ENCODE measurements around the gene MSGN1.

The MSGN1 gene, protein sequence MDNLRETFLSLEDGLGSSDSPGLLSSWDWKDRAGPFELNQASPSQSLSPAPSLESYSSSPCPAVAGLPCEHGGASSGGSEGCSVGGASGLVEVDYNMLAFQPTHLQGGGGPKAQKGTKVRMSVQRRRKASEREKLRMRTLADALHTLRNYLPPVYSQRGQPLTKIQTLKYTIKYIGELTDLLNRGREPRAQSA

DNA sequence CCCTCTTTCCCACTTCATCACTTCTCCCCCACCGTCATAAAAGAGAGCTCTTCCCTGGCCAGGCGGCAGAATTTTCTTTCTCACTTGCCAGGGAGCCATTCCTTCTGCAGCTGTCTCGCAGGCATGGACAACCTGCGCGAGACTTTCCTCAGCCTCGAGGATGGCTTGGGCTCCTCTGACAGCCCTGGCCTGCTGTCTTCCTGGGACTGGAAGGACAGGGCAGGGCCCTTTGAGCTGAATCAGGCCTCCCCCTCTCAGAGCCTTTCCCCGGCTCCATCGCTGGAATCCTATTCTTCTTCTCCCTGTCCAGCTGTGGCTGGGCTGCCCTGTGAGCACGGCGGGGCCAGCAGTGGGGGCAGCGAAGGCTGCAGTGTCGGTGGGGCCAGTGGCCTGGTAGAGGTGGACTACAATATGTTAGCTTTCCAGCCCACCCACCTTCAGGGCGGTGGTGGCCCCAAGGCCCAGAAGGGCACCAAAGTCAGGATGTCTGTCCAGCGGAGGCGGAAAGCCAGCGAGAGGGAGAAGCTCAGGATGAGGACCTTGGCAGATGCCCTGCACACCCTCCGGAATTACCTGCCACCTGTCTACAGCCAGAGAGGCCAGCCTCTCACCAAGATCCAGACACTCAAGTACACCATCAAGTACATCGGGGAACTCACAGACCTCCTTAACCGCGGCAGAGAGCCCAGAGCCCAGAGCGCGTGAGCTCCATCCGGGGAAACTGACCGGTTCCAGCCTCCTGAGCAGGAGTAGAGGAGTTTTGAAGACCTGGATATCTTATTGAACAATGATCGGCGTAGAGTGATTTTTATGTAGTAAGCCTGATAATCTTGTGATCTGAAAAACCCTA is at the start of gene MSGN1:
Gene MSGN1 (plus strand): TSS at position 65 of the 850 bp plus-strand sequence. CDS start 59 bp downstream, at position 124.
- DNase-seq (ENCODE audit: low read depth), result no peak

DNA sequence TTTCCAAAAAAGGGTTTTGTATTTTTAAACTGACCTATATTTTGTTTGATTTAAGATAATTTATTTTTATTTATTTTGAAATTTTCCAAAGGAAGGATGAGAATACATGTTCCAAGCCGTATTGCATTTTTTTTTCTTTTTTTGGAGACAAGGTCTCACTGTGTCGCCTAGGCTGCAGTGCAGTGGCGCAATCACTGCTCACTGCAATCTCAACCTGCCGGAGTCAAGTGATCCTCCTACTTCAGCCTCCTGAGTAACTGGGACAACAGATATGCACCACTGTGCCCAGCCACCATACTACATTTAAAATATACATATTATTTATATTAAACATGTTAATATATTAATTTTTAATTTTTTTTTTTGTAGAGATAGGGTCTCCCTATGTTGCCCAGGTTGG is 47.4 kb upstream of the MSGN1 start:
- no peak for DNase-seq (ENCODE audit: low read depth)

DNA sequence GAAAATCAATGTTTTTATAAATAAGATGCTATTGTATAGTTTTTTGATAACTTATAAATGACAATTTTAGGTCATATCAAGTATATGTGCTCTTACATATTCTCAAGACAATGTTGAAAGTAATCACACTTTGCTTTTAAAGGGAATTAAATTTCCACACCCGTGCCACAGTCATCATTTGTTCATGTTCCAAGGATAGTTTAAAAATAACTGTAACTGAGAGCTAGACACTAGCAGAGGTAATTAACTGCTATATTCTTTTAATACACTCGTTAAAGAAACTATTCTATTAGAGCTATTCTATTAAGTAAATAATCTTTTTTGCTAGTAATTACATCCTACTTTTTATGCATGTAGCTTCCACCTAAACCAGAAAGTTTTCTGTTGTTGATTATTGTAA is 44.3 kb upstream of the MSGN1 start:
- DNase-seq (ENCODE audit: low read depth), result no peak

DNA sequence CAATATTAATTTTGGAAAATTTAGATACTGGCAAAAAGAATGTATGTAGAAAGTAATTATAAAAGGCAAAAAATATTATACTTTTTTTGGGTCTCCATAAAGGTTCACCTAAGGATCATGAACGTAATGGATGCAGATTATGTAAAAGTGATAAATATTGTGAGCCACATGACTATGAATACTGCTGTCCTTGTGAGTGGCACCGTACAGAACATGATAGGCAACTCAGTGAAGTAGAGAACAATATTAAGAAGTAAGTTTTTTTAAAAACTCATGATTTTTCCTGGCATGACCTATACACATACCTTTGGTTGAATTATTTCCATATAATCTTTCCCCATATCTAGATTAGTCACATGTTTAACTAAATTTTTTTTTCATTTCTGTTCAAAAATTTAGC is 43.7 kb upstream of the MSGN1 start:
- no peak for DNase-seq (ENCODE audit: low read depth)

DNA sequence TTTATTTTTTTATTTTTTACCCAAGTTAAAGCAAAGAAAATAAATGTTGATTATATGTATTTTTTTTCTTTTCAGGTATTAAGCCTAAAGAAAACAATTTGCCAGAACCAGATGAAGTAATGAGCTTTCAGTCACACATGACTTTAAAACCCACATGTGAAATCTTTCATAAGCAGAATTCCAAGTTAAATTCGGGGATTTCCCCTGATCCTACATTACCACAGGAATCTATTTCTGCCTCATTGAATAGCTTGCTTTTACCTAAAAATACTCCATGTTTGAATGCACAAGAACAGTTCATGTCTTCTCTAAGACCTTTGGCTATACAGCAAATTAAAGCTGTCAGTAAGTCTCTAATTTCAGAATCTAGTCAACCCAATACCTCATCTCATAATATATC is 35.7 kb upstream of the MSGN1 start:
- DNase-seq (ENCODE audit: low read depth), result peak; percentile 54

DNA sequence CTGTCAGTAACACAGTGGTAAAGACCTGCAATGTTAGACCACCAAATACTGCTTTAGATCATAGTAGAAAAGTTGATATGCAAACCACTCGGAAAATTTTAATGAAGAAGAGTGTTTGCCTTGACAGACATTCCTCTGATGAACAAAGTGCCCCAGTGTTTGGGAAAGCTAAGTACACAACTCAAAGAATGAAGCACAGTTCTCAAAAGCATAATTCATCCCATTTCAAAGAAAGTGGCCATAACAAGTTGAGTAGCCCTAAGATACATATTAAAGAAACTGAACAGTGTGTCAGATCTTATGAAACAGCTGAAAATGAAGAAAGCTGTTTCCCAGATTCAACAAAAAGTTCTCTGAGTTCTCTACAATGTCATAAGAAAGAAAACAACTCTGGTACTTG is 34.8 kb upstream of the MSGN1 start:
- DNase-seq (ENCODE audit: low read depth), result no peak

DNA sequence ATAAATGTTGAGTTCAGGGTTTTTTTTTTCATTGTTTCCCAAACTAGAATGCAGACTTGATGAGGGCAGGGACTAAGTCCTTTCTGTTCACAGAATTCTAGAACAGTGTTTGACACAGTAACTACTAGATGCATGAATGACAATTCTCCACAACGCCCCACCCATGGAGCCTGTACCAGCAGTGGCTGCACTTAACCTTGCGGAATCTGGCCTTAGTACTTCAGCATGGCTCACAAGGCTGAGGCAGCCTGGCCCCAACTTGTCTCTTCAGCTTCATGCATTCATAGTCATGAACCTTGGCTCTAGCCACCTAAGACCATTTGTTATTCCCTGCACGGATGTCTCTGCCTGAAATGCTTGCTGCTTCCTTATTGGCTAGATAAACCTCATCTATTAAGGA is 29.5 kb upstream of the MSGN1 start:
- DNase-seq (ENCODE audit: low read depth), result no peak

DNA sequence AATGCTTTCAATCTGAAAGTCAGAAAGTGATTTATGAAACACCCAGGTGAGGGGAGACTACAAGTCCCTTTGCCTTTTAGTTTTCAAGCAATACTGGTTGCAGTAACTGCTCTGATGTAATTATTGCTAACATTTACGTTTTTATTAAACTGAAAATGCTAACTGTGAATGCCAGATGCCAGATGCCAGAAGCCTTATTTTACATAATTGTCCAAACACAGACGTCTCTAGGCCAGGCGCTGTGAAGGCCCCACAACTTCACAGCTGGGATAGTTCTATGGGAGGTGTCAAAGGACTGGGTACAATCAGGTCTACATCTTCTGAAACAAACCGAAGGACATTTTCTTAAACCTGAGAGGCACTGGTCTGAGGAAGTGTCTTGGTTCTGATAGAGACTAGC is 27.5 kb upstream of the MSGN1 start:
- no peak for DNase-seq (ENCODE audit: low read depth)

DNA sequence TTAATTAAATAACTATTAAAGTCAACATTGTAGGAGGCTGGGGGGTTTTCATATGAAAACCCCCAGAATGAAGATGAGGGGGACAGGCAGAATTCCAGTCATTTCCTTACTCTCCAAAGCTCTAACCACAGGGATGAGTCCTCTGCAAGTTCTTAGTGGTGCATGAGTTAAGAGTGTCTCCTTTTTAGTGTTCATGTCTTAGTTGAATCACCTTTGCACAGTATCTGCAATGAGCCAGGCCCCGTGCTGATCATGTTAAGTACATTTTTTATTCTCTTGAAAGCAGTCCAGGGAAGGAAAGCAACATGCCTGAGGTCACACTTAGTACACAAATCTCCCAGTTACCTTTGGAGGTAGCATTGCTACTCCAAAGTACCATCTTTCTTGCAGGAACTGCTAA is 25.7 kb upstream of the MSGN1 start:
- DNase-seq (ENCODE audit: low read depth), result no peak

DNA sequence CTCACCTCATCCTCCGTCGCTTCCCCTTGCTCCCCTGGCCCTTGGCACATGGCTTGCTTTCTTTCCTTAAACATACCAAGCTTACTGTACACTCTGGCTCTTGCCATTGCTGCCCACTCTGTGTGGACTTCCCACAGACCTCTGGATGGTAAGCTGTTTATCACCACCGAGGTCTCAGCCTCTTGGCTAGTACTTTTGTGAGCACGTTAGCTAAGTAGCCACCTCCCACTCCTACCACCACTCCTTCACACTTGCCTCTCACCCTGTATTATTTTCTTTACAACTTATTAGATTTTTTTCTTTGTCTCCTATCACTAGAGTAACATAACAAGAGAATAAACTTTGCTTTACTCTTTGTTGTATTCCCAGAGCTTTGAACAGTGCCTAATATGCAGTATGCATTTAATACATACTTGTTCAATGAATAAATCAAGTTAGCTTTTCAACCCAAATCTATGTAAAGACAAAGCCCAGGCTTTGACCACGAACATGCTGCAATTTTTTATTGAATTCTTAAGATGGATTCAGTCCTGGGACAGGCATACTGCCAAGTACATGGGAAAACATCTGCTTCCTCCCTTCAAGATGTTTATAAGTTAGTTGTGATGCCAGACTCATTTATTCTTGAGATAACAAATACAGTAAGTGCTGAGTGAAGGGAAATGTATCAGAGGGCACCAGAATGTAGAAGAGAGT is 25.0 kb upstream of the MSGN1 start:
- peak; percentile 79 for DNase-seq (ENCODE audit: low read depth)

DNA sequence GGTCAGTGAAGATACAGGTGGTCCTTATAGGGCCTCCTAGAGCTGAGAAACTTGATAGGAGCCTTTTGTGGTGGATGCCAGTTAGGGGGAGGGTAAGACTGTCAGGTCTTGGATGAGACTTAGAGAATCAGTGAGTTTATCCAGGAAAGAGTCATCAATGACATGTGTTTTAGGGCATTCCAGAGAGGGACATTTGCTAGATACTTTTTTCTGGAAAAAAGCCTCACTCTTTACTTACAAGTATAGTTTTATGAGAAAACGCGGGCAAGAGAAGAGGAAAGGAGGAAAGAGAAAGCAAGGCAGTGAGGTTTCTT is 24.5 kb upstream of the MSGN1 start:
- DNase-seq (ENCODE audit: low read depth), result no peak

DNA sequence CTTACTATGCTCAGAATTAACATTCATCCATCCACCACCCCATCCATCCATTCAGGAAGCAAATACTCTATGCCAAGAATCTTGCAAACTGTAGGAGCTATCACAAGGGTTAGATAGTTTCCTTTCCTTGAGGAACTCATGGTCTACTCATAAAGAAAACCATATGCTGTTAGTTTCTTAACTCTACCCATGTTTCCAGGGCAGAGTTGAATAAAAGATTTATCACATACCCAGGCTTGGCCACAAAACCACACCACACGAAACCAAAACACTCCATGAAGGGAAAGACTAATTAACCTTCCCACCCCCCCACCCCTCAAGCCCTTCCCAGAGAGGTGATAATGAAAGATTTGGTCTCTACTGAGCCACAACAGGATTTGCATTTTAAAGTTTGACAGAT is 23.7 kb upstream of the MSGN1 start:
- no peak for DNase-seq (ENCODE audit: low read depth)

DNA sequence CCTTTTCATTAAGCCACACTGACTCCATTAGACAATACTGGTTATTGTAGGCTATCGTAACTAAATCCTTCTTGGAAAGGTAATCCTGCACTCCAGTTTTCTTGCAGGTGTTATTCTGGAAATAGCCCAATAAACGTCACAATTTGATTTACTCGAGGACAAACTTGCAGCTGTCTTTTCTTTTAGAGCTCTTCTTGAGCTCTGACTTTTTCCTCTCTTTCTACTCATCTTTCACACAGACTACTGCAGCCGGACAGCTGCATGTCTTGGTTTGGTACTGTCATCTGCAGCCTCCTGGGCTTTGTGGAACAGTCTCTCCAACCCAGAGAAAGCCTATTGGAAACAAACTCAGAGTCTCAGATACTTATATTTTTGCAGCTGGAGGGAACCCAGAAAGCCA is 23.0 kb upstream of the MSGN1 start:
- DNase-seq (ENCODE audit: low read depth), result no peak

DNA sequence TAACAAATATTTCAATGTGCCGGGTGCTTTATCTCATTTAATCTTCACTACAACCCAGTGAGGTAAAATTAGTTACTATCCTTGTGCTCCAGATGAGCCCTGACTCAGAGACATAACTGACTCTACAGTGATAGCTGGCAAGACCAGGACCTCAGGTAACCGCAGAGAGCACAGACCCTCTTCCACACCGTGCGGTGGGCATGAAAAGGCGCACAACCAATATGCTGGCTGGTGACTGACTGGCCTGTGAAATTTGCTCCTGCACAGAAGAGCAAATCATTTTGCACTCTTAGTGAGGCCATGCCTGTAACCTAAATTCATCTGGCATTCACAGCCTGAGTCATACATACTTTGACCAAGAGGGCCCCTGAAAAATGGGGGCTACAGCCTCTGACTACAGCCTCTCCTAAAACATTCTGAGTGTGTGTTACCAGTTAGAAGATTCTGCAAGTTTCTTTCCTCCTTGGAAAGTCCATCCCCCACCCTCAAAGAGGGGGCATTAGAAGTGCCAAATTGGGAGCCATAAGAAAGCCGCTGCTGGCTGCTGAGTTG is 22.4 kb upstream of the MSGN1 start:
- peak; percentile 20 for DNase-seq (ENCODE audit: low read depth)

DNA sequence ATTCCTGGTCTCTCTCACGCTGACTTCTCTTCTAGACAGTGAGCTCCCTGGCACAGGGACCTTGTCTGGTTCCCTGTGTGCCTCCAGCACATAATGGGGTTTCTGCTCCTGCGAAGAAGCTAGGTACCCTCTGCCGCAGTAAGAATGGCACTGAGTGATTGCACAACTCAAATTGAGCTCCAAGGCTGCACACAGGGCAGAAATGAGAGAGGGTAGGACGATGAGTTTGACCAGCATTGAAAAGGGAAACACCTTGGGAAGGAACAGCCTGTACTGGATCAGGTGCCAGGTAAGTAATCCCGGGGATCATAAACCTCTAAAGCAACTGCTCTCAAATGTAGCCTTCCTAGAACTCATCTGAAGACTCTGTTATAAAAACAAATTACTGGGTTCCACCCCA is 21.0 kb upstream of the MSGN1 start:
- no peak for DNase-seq (ENCODE audit: low read depth)

DNA sequence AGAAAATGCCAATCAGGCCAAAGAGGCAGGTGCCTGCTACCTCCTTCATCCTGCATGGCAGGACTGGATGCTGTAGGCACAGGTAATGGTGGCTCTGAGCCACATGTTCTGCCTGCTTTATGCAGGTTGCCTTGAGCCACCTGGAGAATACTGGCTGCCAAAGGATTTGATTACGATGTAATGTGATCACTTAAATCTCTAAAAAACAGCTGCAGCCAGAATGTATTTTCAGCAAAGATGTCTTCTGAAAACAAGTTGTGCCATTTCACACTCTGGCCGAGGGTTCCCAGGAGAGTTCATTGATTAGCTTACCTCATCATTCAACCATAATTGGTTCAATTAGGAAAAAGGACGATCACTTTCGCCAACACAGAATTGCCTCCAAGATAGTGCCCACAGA is 17.9 kb upstream of the MSGN1 start:
- no peak for DNase-seq (ENCODE audit: low read depth)

DNA sequence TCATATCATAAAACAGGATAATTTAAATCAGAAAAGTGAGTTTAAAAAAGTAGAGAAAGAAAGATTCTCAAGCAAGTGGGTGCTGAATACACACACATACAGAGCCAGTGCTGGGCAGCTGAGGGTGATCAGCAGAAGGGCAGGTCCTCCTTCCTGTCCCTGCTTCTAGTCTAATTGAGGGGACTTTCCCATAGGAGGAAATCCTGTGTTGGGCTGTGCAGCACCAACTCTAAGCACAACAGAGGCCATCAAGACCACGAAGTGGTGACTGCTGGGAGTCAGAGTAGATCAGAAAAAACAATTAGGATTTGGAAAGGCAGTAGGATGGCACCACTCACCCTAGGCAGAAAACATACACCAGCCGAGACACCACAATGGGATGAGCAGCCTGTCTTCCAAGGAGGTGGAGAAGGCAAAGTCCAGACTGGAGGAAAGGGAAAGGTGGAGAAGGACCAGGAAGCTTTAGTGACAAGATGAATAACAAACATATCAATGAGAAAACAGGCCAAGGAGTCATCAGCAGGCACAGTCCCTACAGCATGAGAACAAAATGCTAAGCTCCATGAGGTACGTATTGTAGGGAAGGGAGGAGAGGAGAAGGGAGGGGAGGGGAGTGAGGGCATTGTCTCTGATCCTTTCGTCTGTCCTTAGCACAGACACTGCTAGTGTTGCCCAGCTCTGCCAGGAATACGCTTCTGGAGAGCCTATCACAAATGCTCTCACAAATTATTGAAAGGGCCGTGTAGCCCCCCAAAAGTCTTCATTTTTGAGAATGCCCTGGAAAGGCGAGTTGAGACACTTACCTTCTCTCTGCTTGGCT is 16.7 kb upstream of the MSGN1 start:
- DNase-seq (ENCODE audit: low read depth), result no peak

DNA sequence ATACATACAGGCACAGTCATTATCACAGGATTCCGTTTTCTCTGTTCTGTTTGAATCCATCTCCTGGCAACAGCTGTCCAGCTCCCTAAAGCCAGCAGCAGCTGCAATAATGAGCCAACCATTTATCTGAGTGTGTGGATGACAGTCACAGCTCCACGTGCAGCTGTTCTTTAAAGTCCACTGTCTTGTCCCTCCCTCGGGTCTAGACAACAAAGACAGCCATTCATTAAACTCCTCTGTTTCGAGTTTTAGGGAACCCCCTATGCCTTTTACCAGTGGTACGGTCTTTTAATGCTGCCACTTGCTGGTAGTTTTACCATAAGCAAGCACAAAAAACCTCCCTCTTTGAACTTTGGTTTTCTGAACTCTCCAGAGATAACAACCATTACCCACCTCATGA is 16.0 kb upstream of the MSGN1 start:
- no peak for DNase-seq (ENCODE audit: low read depth)

DNA sequence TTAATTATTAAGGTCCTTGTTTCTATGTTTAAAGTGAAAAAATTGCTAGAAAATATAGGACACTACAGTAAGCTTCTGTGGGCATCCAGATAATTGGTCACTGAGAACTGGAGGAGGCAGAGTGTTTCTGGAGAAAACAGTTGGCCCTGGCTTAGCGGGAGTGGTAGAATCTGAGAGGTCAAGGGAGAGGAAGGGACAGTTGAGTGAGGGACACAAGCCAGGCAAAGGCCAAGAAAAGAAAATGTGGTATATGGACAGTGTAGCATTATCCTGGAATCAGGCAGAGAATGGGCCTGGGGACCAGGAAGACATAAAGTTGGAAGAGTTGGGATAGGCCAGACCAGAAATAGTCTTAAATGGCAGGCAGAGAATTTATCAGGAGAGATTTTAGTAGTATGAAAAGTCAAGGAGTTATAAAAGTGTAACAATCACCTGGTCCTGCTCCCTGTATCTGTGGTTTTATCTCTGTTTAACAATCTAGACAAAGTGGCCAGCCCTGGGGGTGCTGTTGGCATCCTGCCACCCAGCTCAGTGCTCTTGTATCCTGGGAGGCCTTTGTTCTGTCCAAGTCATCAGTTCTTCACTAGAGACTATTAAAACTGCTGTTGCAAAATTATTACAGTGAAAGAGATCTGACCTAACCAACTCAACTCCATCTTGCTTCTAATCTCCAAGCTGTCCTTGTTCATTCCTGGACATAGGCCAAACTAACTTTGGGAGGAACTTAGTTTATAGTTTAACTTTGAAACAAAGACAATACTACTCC is 15.4 kb upstream of the MSGN1 start:
- DNase-seq (ENCODE audit: low read depth), result no peak

DNA sequence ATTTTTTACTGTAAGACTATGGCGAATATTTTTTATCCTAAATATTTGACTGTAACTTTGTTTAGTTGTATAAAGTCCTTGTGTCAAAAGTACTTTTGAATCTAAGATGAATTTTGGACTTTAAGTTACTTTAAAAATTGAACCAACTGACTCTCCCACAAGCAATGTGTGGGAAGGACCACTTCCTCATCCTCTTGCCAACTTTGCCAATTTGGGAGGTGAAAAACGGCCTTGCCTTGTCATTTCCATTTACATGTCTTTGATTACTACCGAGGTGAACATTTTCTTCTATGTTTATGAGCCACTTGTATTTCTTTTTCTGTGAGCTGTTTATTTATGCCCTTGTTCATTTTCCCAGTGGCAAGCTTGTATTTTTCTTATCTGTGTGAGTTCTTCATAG is 12.8 kb upstream of the MSGN1 start:
- DNase-seq (ENCODE audit: low read depth), result no peak

DNA sequence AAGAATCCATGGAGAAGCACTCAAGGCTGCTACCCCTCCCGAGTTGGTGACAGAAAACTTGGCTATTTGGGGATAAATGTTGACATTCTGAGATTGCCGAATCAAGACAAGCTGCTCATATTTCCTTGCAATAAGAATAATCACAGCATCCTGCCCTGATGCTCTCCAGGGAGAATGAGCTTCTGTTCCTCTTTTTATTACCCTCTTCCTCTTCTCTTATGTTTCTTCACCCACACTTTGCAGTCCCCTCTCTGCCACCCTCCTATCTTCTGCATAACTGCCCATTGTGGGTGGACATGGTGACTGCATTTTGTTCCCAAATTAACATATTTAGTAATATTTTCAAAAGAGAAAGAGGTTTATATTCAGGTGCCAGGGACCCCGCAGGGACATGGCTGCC is 11.9 kb upstream of the MSGN1 start:
- no peak for DNase-seq (ENCODE audit: low read depth)

DNA sequence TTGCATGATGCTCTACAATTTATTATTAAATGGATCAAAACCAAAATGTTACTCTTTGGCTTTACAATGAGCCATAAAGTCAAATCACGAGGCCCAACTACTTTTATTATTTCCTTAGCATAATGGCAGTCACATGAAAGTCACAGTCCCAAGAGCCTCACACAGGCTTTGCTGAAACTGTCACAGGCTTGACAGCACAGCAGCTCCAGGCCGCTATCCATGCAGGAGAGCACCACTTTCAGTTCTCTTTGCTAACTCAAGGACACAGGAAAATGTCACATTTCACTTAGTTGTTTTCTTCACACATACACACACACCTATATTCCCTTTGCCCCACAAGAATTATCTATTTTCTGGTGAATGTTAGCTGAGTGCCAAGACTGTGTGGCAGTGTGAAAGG is 11.1 kb upstream of the MSGN1 start:
- DNase-seq (ENCODE audit: low read depth), result no peak
